CD4-positive, alpha-beta T cell treated with Interleukin-12 subunit alpha and Interleukin-12 subunit beta, for 1 hour (primary cell): Measurements from ENCODE around the gene PIH1D1.
"Not testable (repeated sequence)": the region's sequence is repeated elsewhere in the genome, so short reads cannot be mapped to it uniquely, and the experiment has no call there.

Experiments
- DNase-seq: peaks from one replicate; pipeline ENCODE4 v3.0.0-alpha.2; 2020

PIH1D1 gene

GRCh38 chr19:49453013-49453756 lies 1.6 kb upstream of the PIH1D1 start, which contains the start of gene ALDH16A1:
Gene ALDH16A1, plus strand, starts transcription at chr19:49453225. Its CDS starts 107 bp downstream, at chr19:49453332.
- peak; percentile 98 for DNase-seq

- no peak for DNase-seq
These were observed 1.2 kb downstream of the PIH1D1 start for GRCh38 chr19:49450405-49450804.

- DNase-seq: no peak
These were observed 3.2 kb downstream of the PIH1D1 start for GRCh38 chr19:49448432-49448786.

GRCh38 chr19:49447485-49448431 lies 3.9 kb downstream of the PIH1D1 start:
- DNase-seq: no peak

- DNase-seq: no peak
These were observed 5.6 kb downstream of the PIH1D1 start for GRCh38 chr19:49445997-49446396.

GRCh38 chr19:49444100-49444700 lies 7.4 kb downstream of the PIH1D1 start:
- not testable (repeated sequence) for DNase-seq

- peak; percentile 93 for DNase-seq
These were observed 8.1 kb downstream of the PIH1D1 start for GRCh38 chr19:49443366-49444099.

GRCh38 chr19:49442771-49443365 lies 8.7 kb downstream of the PIH1D1 start:
- peak; percentile 59 for DNase-seq

- DNase-seq: no peak
These were observed 9.3 kb downstream of the PIH1D1 start for GRCh38 chr19:49442354-49442753.

GRCh38 chr19:49441960-49442350 lies 9.7 kb downstream of the PIH1D1 start:
- DNase-seq: no peak

- peak; percentile 56 for DNase-seq
These were observed 10.2 kb downstream of the PIH1D1 start, which contains the start of gene SLC17A7 for GRCh38 chr19:49441210-49441959. Gene SLC17A7, minus strand, starts transcription at chr19:49441527. Its CDS starts 148 bp downstream, at chr19:49441379.

- DNase-seq: no peak
These were observed 11.0 kb downstream of the PIH1D1 start for GRCh38 chr19:49440439-49441209.

- DNase-seq: no peak
These were observed 11.8 kb downstream of the PIH1D1 start for GRCh38 chr19:49439836-49440235.

- DNase-seq: no peak
These were observed 13.4 kb downstream of the PIH1D1 start for GRCh38 chr19:49438261-49438660.

- DNase-seq: no peak
These were observed 14.4 kb downstream of the PIH1D1 start for GRCh38 chr19:49437231-49437630.

- peak; percentile 57 for DNase-seq
These were observed 15.1 kb downstream of the PIH1D1 start for GRCh38 chr19:49436381-49437017.

- no peak for DNase-seq
These were observed 15.9 kb downstream of the PIH1D1 start for GRCh38 chr19:49435670-49436069.

GRCh38 chr19:49434907-49435583 lies 16.6 kb downstream of the PIH1D1 start:
- DNase-seq: no peak

- DNase-seq: no peak
These were observed 18.2 kb downstream of the PIH1D1 start for GRCh38 chr19:49433240-49433901.
